HT-29 (cell line): ENCODE measurements around the gene DNM2. TPM values are rescaled to one million over a fixed set of nuclear protein-coding genes. Genes with fewer than 3 reads are reported as not detected.

ENCODE experiments used
- small RNA-seq: library from RNA; depleted of rRNA; stranded (forward); fragments of <200 nt; gene quantifications from one replicate; pipeline ENCODE3, GENCODE V24; 2014
- total RNA-seq: library from RNA; depleted of rRNA; stranded (reverse); fragments of >200 nt; shearing (Covaris generic); gene quantifications from 2 replicates; pipeline ENCODE4 v1.2.3, GENCODE V29; 2014; rRNA removed

Gene DNM2
- total RNA-seq, 1 experiment from 2014 or later: 196 TPM

Small RNA genes lying within 50 kb of the gene (small RNA-seq; reads per million reads assigned to genes)
- gene MIR199A1: not detected
- not detected for gene MIR4748
- not detected for gene MIR638
- gene MIR6793: not detected

Other genes with a start within 250 kb of the DNM2 start
- gene KEAP1, start 214.7 kb upstream of the DNM2 start, total RNA-seq: 99.5 and 114 TPM in 2 replicates
- not detected in 2 replicates for gene S1PR5, start 200.6 kb upstream of the DNM2 start, total RNA-seq
- gene ATG4D, start 174.2 kb upstream of the DNM2 start, total RNA-seq: 36.0 and 36.8 TPM in 2 replicates
- 38.3 and 68.1 TPM in 2 replicates for gene KRI1, start 152.1 kb upstream of the DNM2 start, total RNA-seq
- gene CDKN2D, start 149.1 kb upstream of the DNM2 start, total RNA-seq: 21.1 and 23.0 TPM in 2 replicates
- 154 and 159 TPM in 2 replicates for gene AP1M2, start 130.8 kb upstream of the DNM2 start, total RNA-seq
- gene SLC44A2, start 92.5 kb upstream of the DNM2 start, total RNA-seq: 48.5 and 80.6 TPM in 2 replicates
- gene ILF3, start 63.7 kb upstream of the DNM2 start, total RNA-seq: 170 and 198 TPM in 2 replicates
- gene QTRT1, start 16.6 kb upstream of the DNM2 start, total RNA-seq: 32.7 and 36.0 TPM in 2 replicates
- 30.7 and 34.0 TPM in 2 replicates for gene TMED1, start 118.1 kb downstream of the DNM2 start, total RNA-seq
- gene C19orf38, start 130.3 kb downstream of the DNM2 start, total RNA-seq: 0.13 TPM in 1 of 2 replicates, not detected in the other
- gene CARM1, start 153.5 kb downstream of the DNM2 start, total RNA-seq: 40.7 and 46.0 TPM in 2 replicates
- 94.6 and 106 TPM in 2 replicates for gene YIPF2, start 210.6 kb downstream of the DNM2 start, total RNA-seq
- 34.1 and 37.6 TPM in 2 replicates for gene TIMM29, start 210.7 kb downstream of the DNM2 start, total RNA-seq
- 108 and 154 TPM in 2 replicates for gene SMARCA4, start 243.0 kb downstream of the DNM2 start, total RNA-seq